ENCODE measurements around the gene KRT16. TPM values are rescaled to one million over a fixed set of nuclear protein-coding genes. Genes with fewer than 3 reads are reported as not detected.
"Not testable (repeated sequence)": the region's sequence is repeated elsewhere in the genome, so short reads cannot be mapped to it uniquely, and the experiment has no call there.

KRT16 gene
- not detected for total RNA-seq

GRCh38 chr17:41612376-41613160, at the start of gene KRT16:
Gene KRT16, minus strand, starts transcription at chr17:41612767. Its CDS starts 79 bp downstream, at chr17:41612688.
- H3K4me3 Mint-ChIP-seq, H3K36me3 Mint-ChIP-seq: not testable (repeated sequence)
- H3K27me3 Mint-ChIP-seq: peaks cover 8 to 19% of the 10 kb centered on the region in 2 donors

GRCh38 chr17:41660221-41660711, 47.7 kb upstream of the KRT16 start:
- H3K27ac Mint-ChIP-seq: no peak overlapping the region

More at GRCh38 chr17:41612376-41613160, at the start of gene KRT16:
- not testable (repeated sequence) for ATAC-seq; H3K4me1 Mint-ChIP-seq (ENCODE audit: low read depth in 2 of 2); DNase-seq (ENCODE audit: low spot score); H3K9me3 Mint-ChIP-seq; H3K27ac Mint-ChIP-seq

GRCh38 chr17:41659427-41660212, 47.1 kb upstream of the KRT16 start:
- no peaks in the 10 kb centered on the region for H3K36me3 Mint-ChIP-seq
- no peak for DNase-seq (ENCODE audit: low spot score)
- H3K4me1 Mint-ChIP-seq (ENCODE audit: low read depth in 2 of 2): peaks cover 0 to 4% of the 10 kb centered on the region in 2 donors
- H3K4me3 Mint-ChIP-seq: no peak overlapping the region
- no peak for ATAC-seq
- H3K27ac Mint-ChIP-seq: no peak overlapping the region
- no peaks in the 10 kb centered on the region for H3K9me3 Mint-ChIP-seq
- H3K27me3 Mint-ChIP-seq: peaks cover 0 to 4% of the 10 kb centered on the region in 2 donors

More at GRCh38 chr17:41660221-41660711, 47.7 kb upstream of the KRT16 start:
- no peaks in the 10 kb centered on the region for H3K9me3 Mint-ChIP-seq
- no peak for DNase-seq (ENCODE audit: low spot score)
- H3K27me3 Mint-ChIP-seq: peaks cover 0 to 4% of the 10 kb centered on the region in 2 donors
- ATAC-seq: no peak
- H3K4me3 Mint-ChIP-seq: no peak overlapping the region
- no peaks in the 10 kb centered on the region for H3K36me3 Mint-ChIP-seq
- H3K4me1 Mint-ChIP-seq (ENCODE audit: low read depth in 2 of 2): peaks cover under 1 to 4% of the 10 kb centered on the region in 2 donors

GRCh38 chr17:41658846-41659245, 46.3 kb upstream of the KRT16 start:
- H3K4me1 Mint-ChIP-seq (ENCODE audit: low read depth in 2 of 2): peaks cover 0 to 4% of the 10 kb centered on the region in 2 donors
- ATAC-seq: no peak
- no peak for DNase-seq (ENCODE audit: low spot score)
- H3K27ac Mint-ChIP-seq: no peak overlapping the region
- H3K9me3 Mint-ChIP-seq: no peaks in the 10 kb centered on the region
- no peak overlapping the region for H3K4me3 Mint-ChIP-seq
- peaks cover 0 to 4% of the 10 kb centered on the region in 2 donors for H3K27me3 Mint-ChIP-seq
- no peaks in the 10 kb centered on the region for H3K36me3 Mint-ChIP-seq

- no peaks in the 10 kb centered on the region for H3K27me3 Mint-ChIP-seq
- no peak for DNase-seq (ENCODE audit: low spot score)
- no peak for ATAC-seq
- no peaks in the 10 kb centered on the region for H3K9me3 Mint-ChIP-seq
- no peaks in the 10 kb centered on the region for H3K4me1 Mint-ChIP-seq (ENCODE audit: low read depth in 2 of 2)
- no peak overlapping the region for H3K27ac Mint-ChIP-seq
- H3K4me3 Mint-ChIP-seq: no peak overlapping the region
- no peaks in the 10 kb centered on the region for H3K36me3 Mint-ChIP-seq
Observed at GRCh38 chr17:41657936-41658335, 45.4 kb upstream of the KRT16 start.

GRCh38 chr17:41657176-41657754, 44.7 kb upstream of the KRT16 start:
- no peaks in the 10 kb centered on the region for H3K36me3 Mint-ChIP-seq
- ATAC-seq: no peak
- no peak overlapping the region for H3K27ac Mint-ChIP-seq
- H3K4me1 Mint-ChIP-seq (ENCODE audit: low read depth in 2 of 2): no peaks in the 10 kb centered on the region
- H3K9me3 Mint-ChIP-seq: no peaks in the 10 kb centered on the region
- H3K27me3 Mint-ChIP-seq: no peaks in the 10 kb centered on the region
- H3K4me3 Mint-ChIP-seq: no peak overlapping the region
- DNase-seq (ENCODE audit: low spot score): no peak

- ATAC-seq: no peak
- Mint-ChIP-seq H3K9me3 (no peaks in the 10 kb centered on the region), H3K27ac (no peak overlapping the region)
Observed at GRCh38 chr17:41656249-41657023, 43.9 kb upstream of the KRT16 start.

GRCh38 chr17:41655611-41656111, 43.1 kb upstream of the KRT16 start:
- Mint-ChIP-seq H3K4me3 (no peak overlapping the region), H3K4me1 (ENCODE audit: low read depth in 2 of 2) (peaks cover 0 to 6% of the 10 kb centered on the region in 2 donors), H3K36me3 (no peaks in the 10 kb centered on the region), H3K27ac (no peak overlapping the region), H3K9me3 (no peaks in the 10 kb centered on the region), H3K27me3 (no peaks in the 10 kb centered on the region)
- ATAC-seq (no peak), DNase-seq (ENCODE audit: low spot score) (no peak)

More at GRCh38 chr17:41656249-41657023, 43.9 kb upstream of the KRT16 start:
- DNase-seq (ENCODE audit: low spot score): no peak
- Mint-ChIP-seq H3K4me3 (no peak overlapping the region), H3K27me3 (no peaks in the 10 kb centered on the region), H3K4me1 (ENCODE audit: low read depth in 2 of 2) (peaks cover 0 to 6% of the 10 kb centered on the region in 2 donors), H3K36me3 (no peaks in the 10 kb centered on the region)

GRCh38 chr17:41654678-41655607, 42.4 kb upstream of the KRT16 start:
- Mint-ChIP-seq H3K36me3 (no peaks in the 10 kb centered on the region), H3K27ac (no peak overlapping the region), H3K4me1 (ENCODE audit: low read depth in 2 of 2) (peaks cover 0 to 6% of the 10 kb centered on the region in 2 donors), H3K4me3 (no peak overlapping the region), H3K27me3 (no peaks in the 10 kb centered on the region), H3K9me3 (no peaks in the 10 kb centered on the region)
- no peak for ATAC-seq
- no peak for DNase-seq (ENCODE audit: low spot score)

- H3K27me3 Mint-ChIP-seq: no peaks in the 10 kb centered on the region
Observed at GRCh38 chr17:41653892-41654677, 41.5 kb upstream of the KRT16 start.

GRCh38 chr17:41653421-41653820, 40.9 kb upstream of the KRT16 start:
- Mint-ChIP-seq H3K27me3 (no peaks in the 10 kb centered on the region), H3K4me1 (ENCODE audit: low read depth in 2 of 2) (peaks cover 4 to 11% of the 10 kb centered on the region in 2 donors), H3K27ac (no peak overlapping the region), H3K36me3 (no peaks in the 10 kb centered on the region), H3K9me3 (no peaks in the 10 kb centered on the region), H3K4me3 (no peak overlapping the region)
- ATAC-seq: no peak
- DNase-seq (ENCODE audit: low spot score): no peak

More at GRCh38 chr17:41653892-41654677, 41.5 kb upstream of the KRT16 start:
- H3K4me3 Mint-ChIP-seq: no peak overlapping the region
- H3K36me3 Mint-ChIP-seq: no peaks in the 10 kb centered on the region
- H3K27ac Mint-ChIP-seq: no peak overlapping the region
- H3K9me3 Mint-ChIP-seq: no peaks in the 10 kb centered on the region
- H3K4me1 Mint-ChIP-seq (ENCODE audit: low read depth in 2 of 2): peaks cover 0 to 6% of the 10 kb centered on the region in 2 donors
- ATAC-seq (no peak), DNase-seq (ENCODE audit: low spot score) (no peak)

Data from natural killer cell treated with Interleukin-12 subunit alpha and Interleukin-12 subunit beta and Interleukin-15 and Interleukin-18, amount 100 ng/mL, for 72 hours (primary cell).